Measurements from ENCODE around the gene VENTX. TPM values are rescaled to one million over a fixed set of nuclear protein-coding genes. Genes with fewer than 3 reads are reported as not detected.

The VENTX gene
- total RNA-seq, 1 donor from 2014 or later, result not detected

DNA sequence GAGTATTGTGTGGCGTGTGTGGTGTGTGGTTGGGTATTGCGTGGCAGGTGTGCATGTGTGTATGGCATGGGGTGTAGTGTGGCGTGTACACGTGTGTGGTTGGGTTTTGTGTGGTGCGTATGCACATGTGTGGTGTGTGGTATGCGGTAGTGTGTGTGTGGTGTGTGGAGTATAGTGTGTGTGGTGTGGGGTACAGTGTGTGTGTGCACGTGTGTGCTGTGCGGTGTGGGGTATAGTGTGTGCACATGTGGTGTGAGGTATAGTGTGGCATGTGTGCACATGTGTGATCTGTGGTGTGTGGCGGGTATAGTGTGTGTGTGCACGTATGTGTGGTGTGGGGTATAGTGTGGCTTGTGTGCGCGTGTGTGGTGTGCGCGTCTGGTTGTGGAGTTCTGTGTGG is 28.5 kb upstream of the VENTX start:
- H3K27me3 ChIP-seq, result no peaks in the 10 kb centered on the region
- H3K9ac ChIP-seq, result no peak overlapping the region
- H3K27ac ChIP-seq, result no peak overlapping the region
- H3K4me3 Mint-ChIP-seq, result no peak overlapping the region
- no peaks in the 10 kb centered on the region for H3K4me1 ChIP-seq
- no peak overlapping the region for H3K4me3 ChIP-seq
- no peaks in the 10 kb centered on the region for H3K36me3 ChIP-seq
- peaks cover 5% of the 10 kb centered on the region for H3K27me3 Mint-ChIP-seq (ENCODE audit: insufficient read depth, low read depth)
- H4K20me1 ChIP-seq (ENCODE audit: low read depth), result no peaks in the 10 kb centered on the region
- H3F3A ChIP-seq (ENCODE audit: low read depth), result no peaks in the 10 kb centered on the region
- no peaks in the 10 kb centered on the region for H3K9me3 Mint-ChIP-seq
- H2AFZ ChIP-seq (replicated peaks), result no peak overlapping the region
- peaks cover 3% of the 10 kb centered on the region for H3K4me1 Mint-ChIP-seq
- H3K4me2 ChIP-seq, result no peak overlapping the region
- DNase-seq (ENCODE audit: low spot score), result no peak
- H3K9me3 ChIP-seq (ENCODE audit: low read depth), result no peaks in the 10 kb centered on the region
- no peak overlapping the region for H3K27ac Mint-ChIP-seq
- H3K36me3 Mint-ChIP-seq, result no peaks in the 10 kb centered on the region
- TF ChIP-seq CTCF (IDR thresholded peaks at IDR 0.05) (no peak), EZH2 (IDR thresholded peaks at IDR 0.05) (no peak), EZH2phosphoT487 (IDR thresholded peaks at IDR 0.05) (no peak)
- H3K79me2 ChIP-seq (ENCODE audit: low read depth), result no peaks in the 10 kb centered on the region

GRCh38 chr10:133209641-133210040 is 28.0 kb upstream of the VENTX start:
- Histone ChIP-seq H4K20me1 (ENCODE audit: low read depth) (no peaks in the 10 kb centered on the region), H3K79me2 (ENCODE audit: low read depth) (no peaks in the 10 kb centered on the region), H3F3A (ENCODE audit: low read depth) (no peaks in the 10 kb centered on the region), H3K4me3 (no peak overlapping the region), H3K9ac (no peak overlapping the region), H3K27ac (no peak overlapping the region), H2AFZ (replicated peaks) (no peak overlapping the region), H3K9me3 (ENCODE audit: low read depth) (no peaks in the 10 kb centered on the region), H3K4me2 (no peak overlapping the region), H3K36me3 (no peaks in the 10 kb centered on the region), H3K4me1 (no peaks in the 10 kb centered on the region), H3K27me3 (no peaks in the 10 kb centered on the region)
- Mint-ChIP-seq H3K4me3 (no peak overlapping the region), H3K27me3 (ENCODE audit: insufficient read depth, low read depth) (peaks cover 2% of the 10 kb centered on the region), H3K9me3 (no peaks in the 10 kb centered on the region), H3K4me1 (peaks cover 3% of the 10 kb centered on the region), H3K36me3 (no peaks in the 10 kb centered on the region), H3K27ac (no peak overlapping the region)
- TF ChIP-seq CTCF (IDR thresholded peaks at IDR 0.05), result no peak
- TF ChIP-seq EZH2 (IDR thresholded peaks at IDR 0.05), result no peak
- TF ChIP-seq EZH2phosphoT487 (IDR thresholded peaks at IDR 0.05), result no peak
- DNase-seq (ENCODE audit: low spot score), result no peak

DNA sequence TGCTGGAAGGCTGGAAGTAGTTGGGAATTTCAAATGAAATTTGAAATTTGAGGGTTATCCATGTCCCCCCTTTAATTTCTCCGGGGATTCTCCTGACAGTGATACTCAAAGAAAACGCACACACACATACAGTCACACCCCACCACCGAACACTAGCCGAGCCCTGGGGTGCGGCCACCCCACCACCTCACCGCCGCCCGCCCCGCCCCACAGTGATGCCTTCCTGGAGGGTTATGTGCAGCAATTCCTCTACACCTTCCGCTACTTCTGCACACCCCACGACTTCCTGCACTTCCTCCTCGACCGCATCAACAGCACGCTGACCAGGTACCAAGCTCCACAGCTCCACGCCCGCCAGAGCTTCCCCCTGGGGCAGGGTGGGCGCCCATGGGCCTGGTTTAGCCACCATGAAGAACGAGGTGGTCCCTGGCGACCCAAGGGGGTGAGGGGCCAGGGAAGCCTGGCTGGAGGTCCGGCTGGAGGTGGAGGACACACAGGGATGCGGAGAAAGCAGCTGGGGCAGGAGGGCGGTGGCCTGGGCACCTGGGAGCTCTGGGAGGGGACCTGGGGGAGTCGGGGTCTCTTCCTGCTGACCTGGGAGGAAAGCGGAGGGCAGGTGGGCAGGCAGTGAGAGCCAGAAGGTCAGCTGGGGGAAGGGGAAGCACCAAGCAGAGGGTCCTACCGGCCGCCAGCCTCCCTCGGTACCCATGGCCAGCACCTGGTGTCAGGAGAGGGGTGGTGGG is 27.1 kb upstream of the VENTX start:
- Histone ChIP-seq H3K27me3 (no peaks in the 10 kb centered on the region), H2AFZ (replicated peaks) (no peak overlapping the region), H4K20me1 (ENCODE audit: low read depth) (no peaks in the 10 kb centered on the region), H3K36me3 (no peaks in the 10 kb centered on the region), H3K4me1 (no peaks in the 10 kb centered on the region), H3K4me2 (no peak overlapping the region), H3K27ac (no peak overlapping the region), H3K4me3 (no peak overlapping the region), H3K9ac (no peak overlapping the region), H3F3A (ENCODE audit: low read depth) (no peaks in the 10 kb centered on the region), H3K79me2 (ENCODE audit: low read depth) (no peaks in the 10 kb centered on the region), H3K9me3 (ENCODE audit: low read depth) (no peaks in the 10 kb centered on the region)
- TF ChIP-seq EZH2 (IDR thresholded peaks at IDR 0.05) (no peak), CTCF (IDR thresholded peaks at IDR 0.05) (no peak), EZH2phosphoT487 (IDR thresholded peaks at IDR 0.05) (no peak)
- H3K4me3 Mint-ChIP-seq, result no peak overlapping the region
- peaks cover 3% of the 10 kb centered on the region for H3K4me1 Mint-ChIP-seq
- H3K27ac Mint-ChIP-seq, result no peak overlapping the region
- H3K36me3 Mint-ChIP-seq, result no peaks in the 10 kb centered on the region
- H3K9me3 Mint-ChIP-seq, result no peaks in the 10 kb centered on the region
- peaks cover 2% of the 10 kb centered on the region for H3K27me3 Mint-ChIP-seq (ENCODE audit: insufficient read depth, low read depth)
- DNase-seq (ENCODE audit: low spot score), result no peak

All from neural progenitor cell (in vitro differentiated cells).